Gastrocnemius medialis (tissue), 4 donors: ENCODE data around the gene SPTLC2. TPM values are rescaled to one million over a fixed set of nuclear protein-coding genes. Genes with fewer than 3 reads are reported as not detected.
A peak's percentile ranks its signal among the peaks of the same experiment; 100 is the strongest.

Experiments
- ATAC-seq, 2 donors: fragments of 150-250 bp; one replicate each; pipeline ENCODE4 v1.9.1; 2016
- DNase-seq, 2 donors: peaks; one replicate each; pipeline ENCODE4 v3.0.0-alpha.2; 2019
- H3K27ac ChIP-seq, 4 donors: fragments of 200-600 bp; sonication (generic); 1 replicate in 1 of 4; 2 replicates in 3 of 4; pipeline ENCODE4 v1.5.1; 2016 to 2018; ENCODE audit warnings: mild to moderate bottlenecking in 2 of 4, moderate library complexity in 1 of 4
- H3K27me3 ChIP-seq, 3 donors: fragments of 200-600 bp; sonication (generic) in 2 of 3; 1 replicate in 1 of 3; 2 replicates in 2 of 3; pipeline versions ENCODE4 v1.5.1 to v1.6.0; 2016 to 2019; ENCODE audit warnings: mild to moderate bottlenecking in 1 of 3, moderate library complexity in 1 of 3
- H3K36me3 ChIP-seq, 2 donors: fragments of 200-600 bp; sonication (generic) in 1 of 2; one replicate each; pipeline ENCODE4 v1.5.1; 2017 to 2018
- H3K4me1 ChIP-seq, 2 donors: fragments of 200-600 bp; sonication (generic) in 1 of 2; one replicate each; pipeline ENCODE4 v1.5.1; 2016 to 2017; ENCODE audit warnings: mild to moderate bottlenecking in 2 of 2
- H3K4me3 ChIP-seq, 4 donors: fragments of 200-600 bp; sonication (generic) in 3 of 4; 1 replicate in 1 of 4; 2 replicates in 3 of 4; pipeline ENCODE4 v1.5.1; 2016 to 2019; ENCODE audit warnings: mild to moderate bottlenecking in 2 of 4
- H3K9me3 ChIP-seq, 3 donors: fragments of 200-600 bp; sonication (generic) in 2 of 3; 1 replicate in 1 of 3; 2 replicates in 2 of 3; pipeline ENCODE4 v1.5.1; 2016 to 2019
- POLR2A ChIP-seq, 2 donors: fragments of 450-650 bp; IDR thresholded peaks; one replicate each; pipeline ENCODE4 v1.6.1; 2017; ENCODE audit warnings: antibody characterized with exemption in 2 of 2, mild to moderate bottlenecking in 2 of 2, moderate library complexity in 2 of 2
- in situ Hi-C, 4 donors: fragments of 200-750 bp; cut with MboI; loops; one replicate each; pipeline versions ENCODE4 v1.15.0 to v1.8.0; 2017; ENCODE audit warnings: low sequenced_read_pairs in 4 of 4
- intact Hi-C: fragments of 100-400 bp; cut with DNase I; formaldehyde crosslinking; loops from one replicate; pipeline ENCODE4 v1.15.1; 2023; ENCODE audit warnings: low total_unique reads
- total RNA-seq, 4 donors: library from RNA; depleted of rRNA; stranded (reverse); fragments of >200 nt; gene quantifications; one replicate each; pipeline versions ENCODE4 v1.1.0 to v1.2.3, GENCODE V29; 2016
- TF ChIP-seq, protein P1 (sequence below), 5 experiments: fragments of 450-650 bp in 3 of 5; fragments of 200-600 bp in 2 of 5; sonication (generic) in 2 of 5; IDR thresholded peaks in 4 of 5; conservative IDR thresholded peaks in 1 of 5; 1 replicate in 4 of 5; 2 replicates in 1 of 5; pipeline ENCODE4 v1.5.1; 2016 to 2019; ENCODE audit warnings: antibody characterized with exemption in 5 of 5, mild to moderate bottlenecking in 3 of 5, moderate library complexity in 3 of 5

The SPTLC2 gene
- total RNA-seq, 4 donors from 2014 or later = 6.5 to 10.4 (median 7.0) TPM

DNA sequence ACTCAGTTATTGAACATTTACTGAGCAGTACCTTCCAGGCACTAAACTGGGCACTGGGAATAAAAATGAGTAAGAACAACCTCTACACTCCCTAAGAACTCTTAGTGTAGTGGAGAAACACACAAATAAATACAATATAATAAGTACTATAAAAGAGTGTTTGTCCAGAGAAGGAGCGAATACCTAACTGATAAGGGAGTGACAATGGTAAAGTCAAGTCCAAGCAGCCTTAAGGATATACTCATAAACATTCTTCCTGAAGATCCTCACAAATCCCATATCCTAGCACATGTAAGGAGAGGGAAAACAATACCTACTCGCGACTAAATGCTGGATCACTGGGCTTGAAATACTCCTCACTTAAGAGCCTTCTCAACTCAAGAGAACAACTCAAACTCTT is 32.8 kb downstream of the SPTLC2 start:
- DNase-seq = no peak
- peaks cover 18 to 22% of the 10 kb centered on the region in 2 donors for H3K4me1 ChIP-seq

DNA sequence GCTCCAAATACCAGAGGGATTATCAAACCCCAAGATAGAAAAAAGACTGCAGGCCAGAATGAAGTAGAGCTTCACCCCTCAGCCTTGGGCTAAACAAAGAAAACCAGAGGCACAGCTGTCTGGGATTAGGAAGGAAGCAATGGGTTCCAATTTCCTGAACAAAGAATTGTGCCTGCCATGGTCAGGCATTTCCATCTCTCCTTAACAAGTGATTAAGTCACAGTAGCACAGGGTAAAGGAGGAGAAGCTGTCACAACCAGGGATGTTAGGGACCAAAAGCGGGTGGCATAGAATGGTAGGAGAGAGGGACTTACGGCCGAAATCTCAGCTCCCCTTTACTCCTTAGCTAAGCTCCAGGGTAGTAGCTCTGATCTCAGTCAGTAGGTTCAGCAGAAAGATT is 33.9 kb downstream of the SPTLC2 start:
- Histone ChIP-seq H3K4me3 (no peak overlapping the region), H3K9me3 (no peaks in the 10 kb centered on the region), H3K4me1 (peaks cover 18 to 22% of the 10 kb centered on the region in 2 donors), H3K27me3 (no peaks in the 10 kb centered on the region), H3K36me3 (no peaks in the 10 kb centered on the region), H3K27ac (no peak overlapping the region)
- intact Hi-C loops (no loop called here), in situ Hi-C loops (no loop called here)
- TF ChIP-seq, protein P1, sequence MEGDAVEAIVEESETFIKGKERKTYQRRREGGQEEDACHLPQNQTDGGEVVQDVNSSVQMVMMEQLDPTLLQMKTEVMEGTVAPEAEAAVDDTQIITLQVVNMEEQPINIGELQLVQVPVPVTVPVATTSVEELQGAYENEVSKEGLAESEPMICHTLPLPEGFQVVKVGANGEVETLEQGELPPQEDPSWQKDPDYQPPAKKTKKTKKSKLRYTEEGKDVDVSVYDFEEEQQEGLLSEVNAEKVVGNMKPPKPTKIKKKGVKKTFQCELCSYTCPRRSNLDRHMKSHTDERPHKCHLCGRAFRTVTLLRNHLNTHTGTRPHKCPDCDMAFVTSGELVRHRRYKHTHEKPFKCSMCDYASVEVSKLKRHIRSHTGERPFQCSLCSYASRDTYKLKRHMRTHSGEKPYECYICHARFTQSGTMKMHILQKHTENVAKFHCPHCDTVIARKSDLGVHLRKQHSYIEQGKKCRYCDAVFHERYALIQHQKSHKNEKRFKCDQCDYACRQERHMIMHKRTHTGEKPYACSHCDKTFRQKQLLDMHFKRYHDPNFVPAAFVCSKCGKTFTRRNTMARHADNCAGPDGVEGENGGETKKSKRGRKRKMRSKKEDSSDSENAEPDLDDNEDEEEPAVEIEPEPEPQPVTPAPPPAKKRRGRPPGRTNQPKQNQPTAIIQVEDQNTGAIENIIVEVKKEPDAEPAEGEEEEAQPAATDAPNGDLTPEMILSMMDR (IDR thresholded peaks at IDR 0.05 in 4 of 5, conservative IDR thresholded peaks at IDR 0.05 in 1 of 5) = no peak
- no peak for TF ChIP-seq POLR2A (IDR thresholded peaks at IDR 0.05)
- no peak for ATAC-seq
- DNase-seq = no peak

More for the DNA sequence above, 32.8 kb downstream of the SPTLC2 start:
- Histone ChIP-seq H3K4me3 (no peak overlapping the region), H3K9me3 (no peaks in the 10 kb centered on the region), H3K36me3 (no peaks in the 10 kb centered on the region), H3K27ac (no peak overlapping the region), H3K27me3 (no peaks in the 10 kb centered on the region)
- TF ChIP-seq, protein P1 (IDR thresholded peaks at IDR 0.05 in 4 of 5, conservative IDR thresholded peaks at IDR 0.05 in 1 of 5) = no peak
- TF ChIP-seq POLR2A (IDR thresholded peaks at IDR 0.05) = no peak
- no peak for ATAC-seq
- intact Hi-C loops (no loop called here), in situ Hi-C loops (no loop called here)

DNA sequence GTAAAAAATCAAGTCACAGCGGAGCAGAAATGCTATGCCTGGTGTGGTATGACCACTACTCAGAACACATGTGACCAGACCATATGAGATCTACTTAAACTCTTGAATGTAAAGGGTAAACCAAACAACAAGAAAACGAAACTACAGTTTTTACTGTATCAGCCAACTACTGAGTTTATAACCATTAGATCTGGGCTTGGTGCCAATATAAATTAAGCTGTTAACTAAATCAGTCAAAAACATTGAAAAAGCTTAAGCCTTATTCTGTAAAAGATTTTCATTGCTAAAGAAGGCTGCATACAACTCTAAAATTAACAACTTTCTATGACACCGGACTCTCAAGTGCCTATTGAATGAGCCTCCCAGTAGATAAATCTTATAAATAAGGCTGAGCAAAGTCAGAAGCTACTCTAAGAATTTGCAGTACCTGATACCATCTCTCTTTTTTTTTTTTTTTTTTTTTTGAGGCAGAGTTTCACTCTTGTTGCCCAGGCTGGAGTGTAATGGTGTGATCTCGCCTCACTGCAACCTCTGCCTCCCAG is 35.4 kb downstream of the SPTLC2 start:
- peak overlapping the region in 1 of 4 donors; percentile 1 for H3K4me3 ChIP-seq
- H3K36me3 ChIP-seq = peaks cover 0 to 6% of the 10 kb centered on the region in 2 donors
- no peak for DNase-seq
- peak overlapping the region in 1 of 4 donors; percentile 13 for H3K27ac ChIP-seq
- no peak for TF ChIP-seq POLR2A (IDR thresholded peaks at IDR 0.05)
- TF ChIP-seq, protein P1 (IDR thresholded peaks at IDR 0.05 in 4 of 5, conservative IDR thresholded peaks at IDR 0.05 in 1 of 5) = no peak
- no peaks in the 10 kb centered on the region for H3K27me3 ChIP-seq
- intact Hi-C loops = no loop called here
- in situ Hi-C loops = no loop called here
- peaks cover 18 to 22% of the 10 kb centered on the region in 2 donors for H3K4me1 ChIP-seq
- no peak for ATAC-seq
- H3K9me3 ChIP-seq = no peaks in the 10 kb centered on the region

DNA sequence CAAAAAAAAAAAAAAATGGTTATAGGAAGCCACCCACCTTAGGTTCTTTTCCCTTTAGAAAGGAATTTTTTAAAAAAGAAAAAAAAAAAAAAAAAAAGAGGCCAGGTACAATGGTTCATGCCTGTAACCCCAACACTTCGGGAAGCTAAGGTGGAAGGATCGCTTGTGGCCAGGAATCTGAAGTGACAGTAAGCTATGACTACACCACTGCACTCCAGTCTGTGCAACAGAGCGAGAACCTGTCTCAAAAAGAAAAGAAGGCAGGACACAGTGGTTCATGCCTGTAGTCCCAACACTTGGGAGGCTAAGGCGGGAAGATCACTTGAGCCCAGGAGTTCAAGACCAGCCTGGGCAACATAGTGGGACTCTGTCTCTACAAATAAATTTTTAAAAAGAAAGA is 36.0 kb downstream of the SPTLC2 start:
- Histone ChIP-seq H3K4me1 (peaks cover 18 to 22% of the 10 kb centered on the region in 2 donors), H3K9me3 (no peaks in the 10 kb centered on the region), H3K4me3 (no peak overlapping the region), H3K27me3 (no peaks in the 10 kb centered on the region), H3K36me3 (peaks cover 0 to 10% of the 10 kb centered on the region in 2 donors), H3K27ac (peak overlapping the region in 1 of 4 donors; percentile 13)
- in situ Hi-C loops (no loop called here), intact Hi-C loops (no loop called here)
- ATAC-seq = no peak
- TF ChIP-seq, protein P1 (IDR thresholded peaks at IDR 0.05 in 4 of 5, conservative IDR thresholded peaks at IDR 0.05 in 1 of 5) = no peak
- TF ChIP-seq POLR2A (IDR thresholded peaks at IDR 0.05) = no peak
- no peak for DNase-seq

DNA sequence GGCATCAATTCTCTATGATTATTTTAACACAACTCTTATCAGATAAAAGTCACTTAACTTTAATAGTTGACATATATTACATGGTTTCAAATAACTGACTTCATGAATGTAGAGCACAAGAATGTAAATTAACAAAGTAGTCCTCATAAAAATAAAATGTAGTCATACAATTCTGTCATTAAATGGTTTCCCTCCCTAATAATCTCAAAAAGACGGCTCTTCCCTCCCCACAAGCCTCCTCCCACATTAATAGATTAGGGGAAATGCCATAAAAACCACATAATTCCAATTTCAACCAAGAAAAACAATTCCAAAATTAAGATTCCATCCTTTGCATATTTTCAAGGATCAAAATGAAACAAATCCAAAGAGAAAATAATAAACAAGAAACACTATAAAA is 36.7 kb downstream of the SPTLC2 start:
- TF ChIP-seq, protein P1 (IDR thresholded peaks at IDR 0.05 in 4 of 5, conservative IDR thresholded peaks at IDR 0.05 in 1 of 5) = no peak
- TF ChIP-seq POLR2A (IDR thresholded peaks at IDR 0.05) = no peak
- DNase-seq = no peak
- intact Hi-C loops = no loop called here
- no peak overlapping the region for H3K4me3 ChIP-seq
- ATAC-seq = no peak
- peaks cover 17 to 19% of the 10 kb centered on the region in 2 donors for H3K4me1 ChIP-seq
- H3K27me3 ChIP-seq = no peaks in the 10 kb centered on the region
- in situ Hi-C loops = no loop called here
- H3K27ac ChIP-seq = no peak overlapping the region
- no peaks in the 10 kb centered on the region for H3K9me3 ChIP-seq
- H3K36me3 ChIP-seq = peaks cover 0 to 15% of the 10 kb centered on the region in 2 donors
